Upper lobe of right lung (tissue), 1 donor: Measurements from ENCODE around the gene LAMA3. TPM values are rescaled to one million over a fixed set of nuclear protein-coding genes. Genes with fewer than 3 reads are reported as not detected.

ENCODE experiments used
- ATAC-seq: fragments of 200-7000 bp; cut with Tn5 transposase; one replicate; pipeline ENCODE4 v1.9.1; 2020; ENCODE audit warnings: mild to moderate bottlenecking, moderate library complexity
- DNase-seq: peaks from one replicate; pipeline ENCODE4 v3.0.0-alpha.2; 2020
- H3K27ac ChIP-seq: fragments of 200-600 bp; one replicate; pipeline ENCODE4 v1.8.0; 2022
- H3K27me3 ChIP-seq: fragments of 200-600 bp; one replicate; pipeline ENCODE4 v1.8.0; 2022; ENCODE audit warnings: mild to moderate bottlenecking
- H3K36me3 ChIP-seq: fragments of 200-600 bp; one replicate; pipeline ENCODE4 v1.8.0; 2022
- H3K4me1 ChIP-seq: fragments of 200-600 bp; one replicate; pipeline ENCODE4 v1.8.0; 2022
- H3K4me3 ChIP-seq: fragments of 200-600 bp; one replicate; pipeline ENCODE4 v1.8.0; 2022; ENCODE audit warnings: mild to moderate bottlenecking
- H3K9me3 ChIP-seq: fragments of 200-600 bp; one replicate; pipeline ENCODE4 v1.8.0; 2022
- CTCF ChIP-seq: fragments of 200-600 bp; IDR thresholded peaks from one replicate; pipeline ENCODE4 v1.8.0; 2022; ENCODE audit warnings: antibody characterized with exemption
- intact Hi-C: fragments of 100-400 bp; cut with DNase I; formaldehyde crosslinking; loops from one replicate; pipeline ENCODE4 v1.11.0; 2022
- total RNA-seq: library from RNA; stranded (reverse); fragmentation: NEBNext Ultra II Directional; extraction: Animal tissue kit (Norgen Biotek cat#: 25700); gene quantifications from one replicate; pipeline ENCODE4 v1.2.1, GENCODE V29; 2021
- donor health status: DM: no; HTN: yes; CAD: no; lungs with severe emphysema.

The LAMA3 gene
- total RNA-seq, 1 donor from 2014 or later = 139 TPM

GRCh38 chr18:23878336-23878900, 189.2 kb downstream of the LAMA3 start:
- DNase-seq = no peak
- no peaks in the 10 kb centered on the region for H3K9me3 ChIP-seq
- H3K4me3 ChIP-seq = no peak overlapping the region
- ATAC-seq = no peak
- H3K36me3 ChIP-seq = no peaks in the 10 kb centered on the region
- no peaks in the 10 kb centered on the region for H3K27me3 ChIP-seq
- intact Hi-C loops = no loop called here
- no peak for TF ChIP-seq CTCF
- no peak overlapping the region for H3K27ac ChIP-seq
- H3K4me1 ChIP-seq = peaks cover 3% of the 10 kb centered on the region

GRCh38 chr18:23879126-23879525, 189.9 kb downstream of the LAMA3 start:
- Histone ChIP-seq H3K27me3 (no peaks in the 10 kb centered on the region), H3K4me1 (peaks cover 3% of the 10 kb centered on the region), H3K9me3 (no peaks in the 10 kb centered on the region), H3K36me3 (no peaks in the 10 kb centered on the region), H3K27ac (no peak overlapping the region), H3K4me3 (no peak overlapping the region)
- DNase-seq (no peak), ATAC-seq (no peak)
- no peak for TF ChIP-seq CTCF
- intact Hi-C loops = no loop called here

GRCh38 chr18:23879544-23879943, 190.3 kb downstream of the LAMA3 start:
- DNase-seq = no peak
- intact Hi-C loops = no loop called here
- no peaks in the 10 kb centered on the region for H3K9me3 ChIP-seq

GRCh38 chr18:23879966-23880565, 190.8 kb downstream of the LAMA3 start:
- Histone ChIP-seq H3K36me3 (no peaks in the 10 kb centered on the region), H3K9me3 (no peaks in the 10 kb centered on the region), H3K4me1 (peaks cover 9% of the 10 kb centered on the region), H3K4me3 (no peak overlapping the region), H3K27me3 (no peaks in the 10 kb centered on the region), H3K27ac (no peak overlapping the region)
- intact Hi-C loops = no loop called here
- no peak for DNase-seq
- no peak for TF ChIP-seq CTCF
- ATAC-seq = no peak

More at GRCh38 chr18:23879544-23879943, 190.3 kb downstream of the LAMA3 start:
- no peak for TF ChIP-seq CTCF
- no peak for ATAC-seq
- peaks cover 4% of the 10 kb centered on the region for H3K4me1 ChIP-seq
- H3K4me3 ChIP-seq = no peak overlapping the region
- H3K27me3 ChIP-seq = no peaks in the 10 kb centered on the region
- no peak overlapping the region for H3K27ac ChIP-seq
- no peaks in the 10 kb centered on the region for H3K36me3 ChIP-seq

- ATAC-seq (no peak), DNase-seq (no peak)
- intact Hi-C loops = no loop called here
- Histone ChIP-seq H3K36me3 (no peaks in the 10 kb centered on the region), H3K4me3 (no peak overlapping the region), H3K27me3 (no peaks in the 10 kb centered on the region), H3K4me1 (peaks cover 13% of the 10 kb centered on the region), H3K27ac (no peak overlapping the region), H3K9me3 (no peaks in the 10 kb centered on the region)
- no peak for TF ChIP-seq CTCF
These were observed 191.8 kb downstream of the LAMA3 start for GRCh38 chr18:23880931-23881617.
